ENCODE results near the gene RBM12.

DNA sequence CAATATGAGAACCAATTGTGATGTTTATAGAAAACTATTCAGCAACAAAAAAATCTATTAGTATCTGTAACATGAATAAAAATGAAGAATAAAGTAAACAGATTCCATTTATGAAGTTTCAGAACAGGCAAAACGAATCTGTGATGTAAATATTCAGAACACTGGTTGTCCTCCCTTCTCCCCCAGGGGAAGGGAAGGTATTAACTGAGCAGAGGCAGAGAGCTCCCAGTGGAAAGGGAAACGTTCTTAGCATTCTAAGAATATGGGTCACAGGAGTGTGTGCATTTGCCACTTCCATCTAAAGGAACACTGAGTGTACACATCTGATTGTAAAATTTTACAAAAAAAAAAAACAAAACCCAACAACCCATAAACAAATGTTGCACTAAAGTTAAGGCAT is 25.9 kb downstream of the RBM12 start:
- TF ChIP-seq, protein P1, sequence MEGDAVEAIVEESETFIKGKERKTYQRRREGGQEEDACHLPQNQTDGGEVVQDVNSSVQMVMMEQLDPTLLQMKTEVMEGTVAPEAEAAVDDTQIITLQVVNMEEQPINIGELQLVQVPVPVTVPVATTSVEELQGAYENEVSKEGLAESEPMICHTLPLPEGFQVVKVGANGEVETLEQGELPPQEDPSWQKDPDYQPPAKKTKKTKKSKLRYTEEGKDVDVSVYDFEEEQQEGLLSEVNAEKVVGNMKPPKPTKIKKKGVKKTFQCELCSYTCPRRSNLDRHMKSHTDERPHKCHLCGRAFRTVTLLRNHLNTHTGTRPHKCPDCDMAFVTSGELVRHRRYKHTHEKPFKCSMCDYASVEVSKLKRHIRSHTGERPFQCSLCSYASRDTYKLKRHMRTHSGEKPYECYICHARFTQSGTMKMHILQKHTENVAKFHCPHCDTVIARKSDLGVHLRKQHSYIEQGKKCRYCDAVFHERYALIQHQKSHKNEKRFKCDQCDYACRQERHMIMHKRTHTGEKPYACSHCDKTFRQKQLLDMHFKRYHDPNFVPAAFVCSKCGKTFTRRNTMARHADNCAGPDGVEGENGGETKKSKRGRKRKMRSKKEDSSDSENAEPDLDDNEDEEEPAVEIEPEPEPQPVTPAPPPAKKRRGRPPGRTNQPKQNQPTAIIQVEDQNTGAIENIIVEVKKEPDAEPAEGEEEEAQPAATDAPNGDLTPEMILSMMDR (IDR thresholded peaks at IDR 0.05) = no peak
- no peak for TF ChIP-seq EZH2 (IDR thresholded peaks at IDR 0.05; ENCODE audit: borderline replicate concordance, insufficient read depth, low read depth, low read length, poor library complexity, severe bottlenecking)
